ENCODE measurements around the gene SAMD3.

- TF ChIP-seq, protein P1, sequence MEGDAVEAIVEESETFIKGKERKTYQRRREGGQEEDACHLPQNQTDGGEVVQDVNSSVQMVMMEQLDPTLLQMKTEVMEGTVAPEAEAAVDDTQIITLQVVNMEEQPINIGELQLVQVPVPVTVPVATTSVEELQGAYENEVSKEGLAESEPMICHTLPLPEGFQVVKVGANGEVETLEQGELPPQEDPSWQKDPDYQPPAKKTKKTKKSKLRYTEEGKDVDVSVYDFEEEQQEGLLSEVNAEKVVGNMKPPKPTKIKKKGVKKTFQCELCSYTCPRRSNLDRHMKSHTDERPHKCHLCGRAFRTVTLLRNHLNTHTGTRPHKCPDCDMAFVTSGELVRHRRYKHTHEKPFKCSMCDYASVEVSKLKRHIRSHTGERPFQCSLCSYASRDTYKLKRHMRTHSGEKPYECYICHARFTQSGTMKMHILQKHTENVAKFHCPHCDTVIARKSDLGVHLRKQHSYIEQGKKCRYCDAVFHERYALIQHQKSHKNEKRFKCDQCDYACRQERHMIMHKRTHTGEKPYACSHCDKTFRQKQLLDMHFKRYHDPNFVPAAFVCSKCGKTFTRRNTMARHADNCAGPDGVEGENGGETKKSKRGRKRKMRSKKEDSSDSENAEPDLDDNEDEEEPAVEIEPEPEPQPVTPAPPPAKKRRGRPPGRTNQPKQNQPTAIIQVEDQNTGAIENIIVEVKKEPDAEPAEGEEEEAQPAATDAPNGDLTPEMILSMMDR (conservative IDR thresholded peaks at IDR 0.05; ENCODE audit: low read length): no peak
- no peak for TF ChIP-seq EZH2phosphoT487 (IDR thresholded peaks at IDR 0.05; ENCODE audit: borderline replicate concordance, low read depth, low read length)
Measured at GRCh38 chr6:130150906-130151305, 71.8 kb downstream of the SAMD3 start.

Measured in OCI-LY7 (cell line).